Keratinocyte (primary cell): ENCODE measurements around the gene EBNA1BP2. TPM values are rescaled to one million over a fixed set of nuclear protein-coding genes. Genes with fewer than 3 reads are reported as not detected.
"Not testable (repeated sequence)": the region's sequence is repeated elsewhere in the genome, so short reads cannot be mapped to it uniquely, and the experiment has no call there.

Experiments used
- DNase-seq: peaks from one replicate; pipeline ENCODE4 v3.0.0-alpha.2; 2011; ENCODE audit warnings: low read depth, missing footprints, low spot score
- FAIRE-seq: peaks from 2 replicates; lab custom pipeline; 2011; peaks lifted over from hg19 to GRCh38; lab: Jason Lieb, UNC
- H2AFZ ChIP-seq: 2 replicates; pipeline ENCODE4 v1.6.0; 2012; ENCODE audit warnings: low read length, control low read depth, inconsistent platforms; ENCODE audit not compliant: control insufficient read depth
- H3K27ac ChIP-seq: 2 replicates; pipeline ENCODE4 v1.5.1; 2011; ENCODE audit warnings: low read length; ENCODE audit not compliant: control insufficient read depth, insufficient read depth
- H3K27me3 ChIP-seq: 3 replicates; pipeline ENCODE4 v1.6.0; 2011; ENCODE audit warnings: low read length; ENCODE audit not compliant: control insufficient read depth, insufficient read depth; ENCODE audit errors: extremely low read depth
- H3K36me3 ChIP-seq, 2 experiments: 2 replicates in 1 of 2; 3 replicates in 1 of 2; pipeline ENCODE4 v1.5.1; 2011; ENCODE audit warnings: low read length in 2 of 2, mild to moderate bottlenecking in 1 of 2; ENCODE audit not compliant: control insufficient read depth in 2 of 2, insufficient read depth in 2 of 2; ENCODE audit errors: extremely low read depth in 1 of 2
- H3K4me1 ChIP-seq: 3 replicates; pipeline ENCODE4 v1.5.1; 2011; ENCODE audit warnings: low read length; ENCODE audit not compliant: control insufficient read depth, insufficient read depth; ENCODE audit errors: extremely low read depth
- H3K4me2 ChIP-seq: 3 replicates; pipeline ENCODE4 v1.6.0; 2011; ENCODE audit warnings: low read depth, low read length; ENCODE audit not compliant: control insufficient read depth, insufficient read depth; ENCODE audit errors: extremely low read depth
- H3K4me3 ChIP-seq, 3 experiments: fragments of 200-600 bp in 1 of 3; sonication (generic) in 1 of 3; 2 replicates in 2 of 3; 3 replicates in 1 of 3; pipeline ENCODE4 v1.5.1; 2011 to 2016; ENCODE audit warnings: low read length in 3 of 3, mild to moderate bottlenecking in 3 of 3, control low read depth in 2 of 3, inconsistent platforms in 1 of 3, low read depth in 1 of 3, mixed read lengths in 1 of 3, mixed run types in 1 of 3, moderate library complexity in 1 of 3; ENCODE audit not compliant: control insufficient read depth in 2 of 3, insufficient read depth in 2 of 3; ENCODE audit errors: extremely low read depth in 1 of 3
- H3K79me2 ChIP-seq: 2 replicates; pipeline ENCODE4 v1.6.0; 2012; ENCODE audit warnings: low read length; ENCODE audit not compliant: control insufficient read depth, insufficient read depth
- H3K9ac ChIP-seq: 3 replicates; pipeline ENCODE4 v1.6.0; 2011; ENCODE audit warnings: low read length; ENCODE audit not compliant: control insufficient read depth, insufficient read depth; ENCODE audit errors: extremely low read depth
- H3K9me1 ChIP-seq: 3 replicates; pipeline ENCODE4 v1.6.0; 2011; ENCODE audit warnings: low read length; ENCODE audit not compliant: control insufficient read depth, insufficient read depth; ENCODE audit errors: extremely low read depth
- H3K9me3 ChIP-seq: 2 replicates; pipeline ENCODE4 v1.5.1; 2012; ENCODE audit warnings: low read depth, low read length; ENCODE audit not compliant: control insufficient read depth
- H4K20me1 ChIP-seq: 3 replicates; pipeline ENCODE4 v1.6.0; 2011; ENCODE audit warnings: low read length; ENCODE audit not compliant: control insufficient read depth, insufficient read depth; ENCODE audit errors: extremely low read depth
- CTCF ChIP-seq, 3 experiments: IDR thresholded peaks in 1 of 3; conservative IDR thresholded peaks in 1 of 3; optimal IDR thresholded peaks in 1 of 3; 2 replicates in 2 of 3; 3 replicates in 1 of 3; pipeline versions ENCODE3 to v1.5.1; 2011; ENCODE audit warnings: low read length in 3 of 3, mild to moderate bottlenecking in 3 of 3, moderate library complexity in 2 of 3, control low read depth in 1 of 3, inconsistent platforms in 1 of 3; ENCODE audit not compliant: insufficient read depth in 2 of 3; ENCODE audit errors: extremely low read depth in 1 of 3
- EZH2 ChIP-seq: IDR thresholded peaks from one replicate; pipeline ENCODE4 v1.6.1; 2012; ENCODE audit warnings: inconsistent platforms, mild to moderate bottlenecking, low read length, moderate library complexity
- dilution Hi-C: fragments of 300-500 bp; cut with MboI; formaldehyde crosslinking; loops from one replicate; pipeline ENCODE4 v1.7.0; 2020; ENCODE audit warnings: low sequenced_read_pairs; ENCODE audit not compliant: extremely low pct_ligation_motif_present
- polyA plus RNA-seq, 5 experiments: library from polyadenylated mRNA; depleted of rRNA in 3 of 5; stranded (reverse) in 3 of 5; stranded (forward) in 1 of 5; unstranded in 1 of 5; fragments of >200 nt; gene quantifications; 1 replicate in 1 of 5; 2 replicates in 3 of 5; 3 replicates in 1 of 5; pipeline versions ENCODE4 v1.2.1 to v1.2.3, GENCODE V29; 2011 to 2012; ENCODE audit warnings: missing spikeins in 2 of 5, low read depth in 1 of 5, low replicate concordance in 1 of 5

The EBNA1BP2 gene
- polyA plus RNA-seq, 1 donor (not counting 4 experiments of a cell fraction or from before 2014, with no cell fraction given), result 122 TPM

- no peaks in the 10 kb centered on the region for H3K79me2 ChIP-seq
- H3K27me3 ChIP-seq, result no peaks in the 10 kb centered on the region
- H3K4me2 ChIP-seq, result peak overlapping the region; percentile 39
- H3K27ac ChIP-seq, result no peak overlapping the region
- H3K4me1 ChIP-seq, result peaks cover 16% of the 10 kb centered on the region
- FAIRE-seq (peak; percentile 44), DNase-seq (no peak)
- no peak for TF ChIP-seq CTCF (optimal IDR thresholded peaks at IDR 0.05 in 1 of 3, IDR thresholded peaks at IDR 0.05 in 1 of 3, conservative IDR thresholded peaks at IDR 0.05 in 1 of 3; ENCODE audit: extremely low read depth in 1 of 3, insufficient read depth in 2 of 3, low read length in 3 of 3)
- no peak for TF ChIP-seq EZH2
- no peak overlapping the region for H2AFZ ChIP-seq
- H3K9ac ChIP-seq, result no peak overlapping the region
- no peaks in the 10 kb centered on the region for H3K9me1 ChIP-seq
- H3K4me3 ChIP-seq, result no peak overlapping the region
- dilution Hi-C loops, result no loop called here
- H3K9me3 ChIP-seq, result no peaks in the 10 kb centered on the region
- no peaks in the 10 kb centered on the region for H3K36me3 ChIP-seq
- no peaks in the 10 kb centered on the region for H4K20me1 ChIP-seq
Measured at GRCh38 chr1:43123031-43123430, 49.1 kb downstream of the EBNA1BP2 start.

GRCh38 chr1:43121256-43121900 is 50.7 kb downstream of the EBNA1BP2 start:
- FAIRE-seq (peak; percentile 92), DNase-seq (peak; percentile 35)
- Histone ChIP-seq H3K9ac (peak overlapping the region; percentile 79), H3K9me3 (no peaks in the 10 kb centered on the region), H2AFZ (no peak overlapping the region), H3K4me3 (peak overlapping the region; percentile 46 to 67 (median 51)), H4K20me1 (no peaks in the 10 kb centered on the region), H3K27ac (peak overlapping the region; percentile 89), H3K9me1 (no peaks in the 10 kb centered on the region), H3K36me3 (no peaks in the 10 kb centered on the region), H3K4me1 (peaks cover 16% of the 10 kb centered on the region), H3K27me3 (no peaks in the 10 kb centered on the region), H3K4me2 (peak overlapping the region; percentile 81), H3K79me2 (no peaks in the 10 kb centered on the region)
- dilution Hi-C loops, result no loop called here
- TF ChIP-seq CTCF (optimal IDR thresholded peaks at IDR 0.05 in 1 of 3, IDR thresholded peaks at IDR 0.05 in 1 of 3, conservative IDR thresholded peaks at IDR 0.05 in 1 of 3; ENCODE audit: extremely low read depth in 1 of 3, insufficient read depth in 2 of 3, low read length in 3 of 3) (no peak), EZH2 (no peak)

GRCh38 chr1:43119928-43120586 is 52.0 kb downstream of the EBNA1BP2 start:
- FAIRE-seq, H3K36me3 ChIP-seq, H3K9me3 ChIP-seq, H4K20me1 ChIP-seq, H3K27me3 ChIP-seq, dilution Hi-C loops, DNase-seq, H3K79me2 ChIP-seq, H3K9me1 ChIP-seq: not testable (repeated sequence)
- peak overlapping the region; percentile 81 for H3K4me2 ChIP-seq
- H3K9ac ChIP-seq, result peak overlapping the region; percentile 79
- H3K27ac ChIP-seq, result peak overlapping the region; percentile 89
- H3K4me3 ChIP-seq, result peak overlapping the region; percentile 46 to 67 (median 51)
- H3K4me1 ChIP-seq, result peaks cover 16% of the 10 kb centered on the region
- H2AFZ ChIP-seq, result peak overlapping the region; percentile 8
